HCT116 (cell line): ENCODE data around the gene MSI2. TPM values are rescaled to one million over a fixed set of nuclear protein-coding genes. Genes with fewer than 3 reads are reported as not detected.

ENCODE experiments used
- ATAC-seq: fragments of 200-7000 bp; cut with Tn5 transposase; 2 replicates; pipeline ENCODE4 v1.9.1; 2020; ENCODE audit warnings: mild to moderate bottlenecking, moderate library complexity
- BruUV-seq: library from RNA; stranded (reverse); fragments of 400-500 nt; replicated peaks from 2 replicates; lab custom pipeline; 2021; lab: Mats Ljungman, UMichigan
- CTCF ChIA-PET: fragments of 300-600 bp; sonication (Branson Sonifier 250); formaldehyde crosslinking; loops from one replicate; lab custom pipeline; 2021; ENCODE audit warnings: antibody characterized with exemption; lab: Charles Lee
- POLR2A ChIA-PET: fragments of 300-600, 350-600 bp; sonication (Branson Sonifier 250); formaldehyde crosslinking; loops from one replicate; lab custom pipeline; 2021; ENCODE audit warnings: antibody characterized with exemption; lab: Charles Lee
- RAD21 ChIA-PET, 2 experiments: fragments of 300-600 bp; sonication (Branson Sonifier 250); formaldehyde crosslinking; loops; one replicate each; lab custom pipeline; 2023; ENCODE audit warnings: low total read pairs in 2 of 2; ENCODE audit not compliant: uncharacterized antibody in 2 of 2, unreplicated experiment in 2 of 2, low non-redundant PET in 1 of 2; lab: Charles Lee
- DNase-seq: peaks from one replicate; pipeline ENCODE4 v3.0.0-alpha.2; 2010; ENCODE audit warnings: low read depth, low spot score
- H2AFZ ChIP-seq: fragments of 200-600 bp; shearing (Covaris generic), sonication (generic); 2 replicates; pipeline ENCODE4 v1.6.1; 2017; ENCODE audit warnings: low read depth, mixed run types, mixed read lengths, antibody characterized with exemption, low read length; ENCODE audit not compliant: poor library complexity, severe bottlenecking
- H3K27ac ChIP-seq: 2 replicates; pipeline ENCODE4 v1.5.1; 2012; ENCODE audit warnings: low read depth, low read length
- H3K27me3 ChIP-seq: fragments of 200-600 bp; sonication (generic); 2 replicates; pipeline ENCODE4 v1.6.1; 2016; ENCODE audit warnings: mixed run types, low read length, mixed read lengths; ENCODE audit not compliant: insufficient read depth
- H3K36me3 ChIP-seq, 2 experiments: fragments of 200-500 bp in 1 of 2; fragments of 200-600 bp in 1 of 2; sonication (Bioruptor generic) in 1 of 2; sonication (generic) in 1 of 2; 2 replicates each; pipeline versions ENCODE4 v1.5.1 to v1.6.1; 2014 to 2016; ENCODE audit warnings: low read length in 2 of 2, inconsistent platforms in 1 of 2, mixed read lengths in 1 of 2, mixed run types in 1 of 2; ENCODE audit not compliant: insufficient read depth in 2 of 2, control insufficient read depth in 1 of 2
- H3K4me1 ChIP-seq, 2 experiments: fragments of 200-600 bp in 1 of 2; sonication (generic) in 1 of 2; 2 replicates each; pipeline versions ENCODE4 v1.5.1 to v1.6.1; 2012 to 2017; ENCODE audit warnings: low read length in 2 of 2, inconsistent platforms in 1 of 2, mild to moderate bottlenecking in 1 of 2, mixed read lengths in 1 of 2, mixed run types in 1 of 2, moderate library complexity in 1 of 2; ENCODE audit not compliant: insufficient read depth in 2 of 2, control insufficient read depth in 1 of 2
- H3K4me2 ChIP-seq: fragments of 200-600 bp; sonication (generic); 2 replicates; pipeline ENCODE4 v1.6.1; 2017; ENCODE audit warnings: mixed run types, low read length, mixed read lengths
- H3K4me3 ChIP-seq, 2 experiments: fragments of 200-600 bp in 1 of 2; sonication (generic) in 1 of 2; replicated peaks in 1 of 2; 2 replicates each; pipeline ENCODE4 v1.5.1; 2011 to 2016; ENCODE audit warnings: low read length in 2 of 2, control low read depth in 1 of 2, low read depth in 1 of 2, mild to moderate bottlenecking in 1 of 2, mixed read lengths in 1 of 2, mixed run types in 1 of 2
- H3K79me2 ChIP-seq: fragments of 200-600 bp; sonication (generic); 2 replicates; pipeline ENCODE4 v1.6.1; 2017; ENCODE audit warnings: mild to moderate bottlenecking, mixed run types, low read length, moderate library complexity, mixed read lengths; ENCODE audit not compliant: insufficient read depth
- H3K9ac ChIP-seq: fragments of 200-600 bp; sonication (generic); 2 replicates; pipeline ENCODE4 v1.6.1; 2016; ENCODE audit warnings: low read length, mixed read lengths
- H3K9me2 ChIP-seq: fragments of 200-600 bp; sonication (generic), shearing (Covaris generic); 2 replicates; pipeline ENCODE4 v1.6.1; 2017; ENCODE audit warnings: mixed run types, mild to moderate bottlenecking, moderate library complexity; ENCODE audit not compliant: insufficient read depth
- H3K9me3 ChIP-seq, 2 experiments: fragments of 200-500 bp in 1 of 2; fragments of 200-600 bp in 1 of 2; sonication (Bioruptor generic) in 1 of 2; sonication (generic) in 1 of 2; 2 replicates each; pipeline ENCODE4 v1.6.1; 2014 to 2017; ENCODE audit warnings: low read length in 2 of 2, mixed read lengths in 2 of 2, inconsistent platforms in 1 of 2, low read depth in 1 of 2, mild to moderate bottlenecking in 1 of 2, mixed run types in 1 of 2, moderate library complexity in 1 of 2; ENCODE audit not compliant: control insufficient read depth in 1 of 2, insufficient read depth in 1 of 2
- H4K20me1 ChIP-seq: fragments of 200-600 bp; sonication (generic), shearing (Covaris generic); 2 replicates; pipeline ENCODE4 v1.6.1; 2017; ENCODE audit warnings: mixed run types, mild to moderate bottlenecking, moderate library complexity; ENCODE audit not compliant: insufficient read depth
- CEBPB ChIP-seq: IDR thresholded peaks from 2 replicates; pipeline ENCODE4 v1.6.1; 2012; ENCODE audit warnings: low read depth
- EGR1 ChIP-seq: IDR thresholded peaks from 2 replicates; pipeline ENCODE4 v1.6.1; 2012; ENCODE audit warnings: low read depth
- ELF1 ChIP-seq: IDR thresholded peaks from 2 replicates; pipeline ENCODE4 v1.6.1; 2012; ENCODE audit warnings: low read depth, borderline replicate concordance
- EZH2 ChIP-seq: fragments of 200-600 bp; sonication (generic); IDR thresholded peaks from 2 replicates; pipeline ENCODE4 v1.6.1; 2017; ENCODE audit warnings: antibody characterized with exemption, mixed run types
- EZH2phosphoT487 ChIP-seq: fragments of 200-600 bp; IDR thresholded peaks from 2 replicates; pipeline ENCODE4 v1.6.1; 2018; ENCODE audit warnings: antibody characterized with exemption, borderline replicate concordance
- JUND ChIP-seq: IDR thresholded peaks from 2 replicates; pipeline ENCODE4 v1.6.1; 2012
- MAX ChIP-seq: IDR thresholded peaks from 2 replicates; pipeline ENCODE4 v1.6.1; 2012
- POLR2A ChIP-seq: IDR thresholded peaks from 2 replicates; pipeline ENCODE4 v1.7.0; 2011; ENCODE audit warnings: borderline replicate concordance; ENCODE audit not compliant: insufficient read depth, insufficient read length; ENCODE audit errors: extremely low read depth
- RAD21 ChIP-seq: IDR thresholded peaks from 2 replicates; pipeline ENCODE4 v1.6.1; 2012; ENCODE audit warnings: low read depth, mild to moderate bottlenecking
- SRF ChIP-seq: IDR thresholded peaks from 2 replicates; pipeline ENCODE4 v1.6.1; 2012; ENCODE audit warnings: low read depth
- TCF7L2 ChIP-seq: IDR thresholded peaks from 2 replicates; pipeline ENCODE4 v1.7.0; 2011; ENCODE audit warnings: borderline replicate concordance, inconsistent platforms; ENCODE audit not compliant: insufficient read depth, insufficient read length; ENCODE audit errors: extremely low read depth
- YY1 ChIP-seq: IDR thresholded peaks from 2 replicates; pipeline ENCODE4 v1.6.1; 2011; ENCODE audit warnings: low read length, low read depth, moderate library complexity, mild to moderate bottlenecking; ENCODE audit not compliant: insufficient replicate concordance; ENCODE audit errors: extremely low read depth
- ZBTB33 ChIP-seq: IDR thresholded peaks from 2 replicates; pipeline ENCODE4 v1.6.1; 2011; ENCODE audit warnings: mild to moderate bottlenecking, low read length, moderate library complexity; ENCODE audit not compliant: insufficient replicate concordance; ENCODE audit errors: extremely low read depth
- ZFX ChIP-seq: fragments of 450-650 bp; IDR thresholded peaks from 2 replicates; pipeline ENCODE4 v1.6.1; 2017
- ZNF274 ChIP-seq: fragments of 200-500 bp; sonication (Bioruptor generic); IDR thresholded peaks from 2 replicates; pipeline ENCODE4 v1.6.1; 2014; ENCODE audit warnings: mild to moderate bottlenecking, low read depth, low read length, inconsistent platforms
- intact Hi-C: fragments of 100-400 bp; cut with micrococcal nuclease; formaldehyde crosslinking; loops from 2 replicates; pipeline ENCODE4 v1.10.0; 2022
- total RNA-seq: library from RNA; stranded (reverse); gene quantifications from one replicate; pipeline ENCODE4 v1.2.1, GENCODE V29; 2021; ENCODE audit not compliant: unreplicated experiment
- TF ChIP-seq, protein P1 (sequence below): IDR thresholded peaks from 2 replicates; pipeline ENCODE4 v1.6.1; 2012
- TF ChIP-seq, protein P2 (sequence below), 3 experiments: fragments of 200-600 bp in 1 of 3; sonication (generic) in 1 of 3; IDR thresholded peaks in 2 of 3; conservative IDR thresholded peaks in 1 of 3; 2 replicates each; pipeline ENCODE4 v1.5.1; 2012 to 2017; ENCODE audit warnings: low read depth in 2 of 3, low read length in 2 of 3, antibody characterized with exemption in 1 of 3, borderline replicate concordance in 1 of 3, control low read depth in 1 of 3, mild to moderate bottlenecking in 1 of 3, mixed read lengths in 1 of 3, mixed run types in 1 of 3, moderate library complexity in 1 of 3; ENCODE audit not compliant: insufficient read depth in 1 of 3

The MSI2 gene
- total RNA-seq, 1 experiment from 2014 or later, result 137 TPM

- Histone ChIP-seq H3K4me3 (no peak overlapping the region), H3K9me3 (no peaks in the 10 kb centered on the region), H3K79me2 (no peaks in the 10 kb centered on the region), H3K9ac (no peak overlapping the region), H2AFZ (no peak overlapping the region), H3K36me3 (no peaks in the 10 kb centered on the region), H3K27me3 (no peaks in the 10 kb centered on the region), H3K4me1 (peaks cover 0 to 5% of the 10 kb centered on the region in 2 experiments; a peak in 1 of 4 replicates), H3K4me2 (no peak overlapping the region), H4K20me1 (no peaks in the 10 kb centered on the region), H3K9me2 (no peaks in the 10 kb centered on the region), H3K27ac (no peak overlapping the region)
- intact Hi-C loops, result no loop called here
- ChIA-PET CTCF (interaction anchor here (1.2 kb wide), 1 partner anchor 32 kb away, joined by 3 read pairs; no protein-coding TSS in a partner anchor), RAD21 (interaction anchor here in 1 of 2 experiments (0.7 kb wide), 1 partner anchor 9 kb away, joined by 5 read pairs; no protein-coding TSS in a partner anchor), POLR2A (no interaction called here)
- BruUV-seq, result no TSS peak
- DNase-seq (no peak), ATAC-seq (no peak)
- TF ChIP-seq SRF, result no peak
- TF ChIP-seq, protein P1, sequence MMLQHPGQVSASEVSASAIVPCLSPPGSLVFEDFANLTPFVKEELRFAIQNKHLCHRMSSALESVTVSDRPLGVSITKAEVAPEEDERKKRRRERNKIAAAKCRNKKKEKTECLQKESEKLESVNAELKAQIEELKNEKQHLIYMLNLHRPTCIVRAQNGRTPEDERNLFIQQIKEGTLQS, result no peak
- no peak for TF ChIP-seq CEBPB
- TF ChIP-seq MAX, result no peak
- no peak for TF ChIP-seq ZFX
- no peak for TF ChIP-seq EGR1
- TF ChIP-seq EZH2, result no peak
- TF ChIP-seq ZBTB33, result no peak
- TF ChIP-seq POLR2A, result no peak
- no peak for TF ChIP-seq ZNF274
- TF ChIP-seq YY1, result no peak
- TF ChIP-seq, protein P2, sequence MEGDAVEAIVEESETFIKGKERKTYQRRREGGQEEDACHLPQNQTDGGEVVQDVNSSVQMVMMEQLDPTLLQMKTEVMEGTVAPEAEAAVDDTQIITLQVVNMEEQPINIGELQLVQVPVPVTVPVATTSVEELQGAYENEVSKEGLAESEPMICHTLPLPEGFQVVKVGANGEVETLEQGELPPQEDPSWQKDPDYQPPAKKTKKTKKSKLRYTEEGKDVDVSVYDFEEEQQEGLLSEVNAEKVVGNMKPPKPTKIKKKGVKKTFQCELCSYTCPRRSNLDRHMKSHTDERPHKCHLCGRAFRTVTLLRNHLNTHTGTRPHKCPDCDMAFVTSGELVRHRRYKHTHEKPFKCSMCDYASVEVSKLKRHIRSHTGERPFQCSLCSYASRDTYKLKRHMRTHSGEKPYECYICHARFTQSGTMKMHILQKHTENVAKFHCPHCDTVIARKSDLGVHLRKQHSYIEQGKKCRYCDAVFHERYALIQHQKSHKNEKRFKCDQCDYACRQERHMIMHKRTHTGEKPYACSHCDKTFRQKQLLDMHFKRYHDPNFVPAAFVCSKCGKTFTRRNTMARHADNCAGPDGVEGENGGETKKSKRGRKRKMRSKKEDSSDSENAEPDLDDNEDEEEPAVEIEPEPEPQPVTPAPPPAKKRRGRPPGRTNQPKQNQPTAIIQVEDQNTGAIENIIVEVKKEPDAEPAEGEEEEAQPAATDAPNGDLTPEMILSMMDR (IDR thresholded peaks at IDR 0.05 in 2 of 3, conservative IDR thresholded peaks at IDR 0.05 in 1 of 3; ENCODE audit: borderline replicate concordance in 1 of 3, insufficient read depth in 1 of 3, low read depth in 2 of 3, low read length in 2 of 3), result no peak
- no peak for TF ChIP-seq RAD21
- TF ChIP-seq JUND, result no peak
- no peak for TF ChIP-seq TCF7L2
- TF ChIP-seq EZH2phosphoT487, result no peak
- no peak for TF ChIP-seq ELF1
Observed at GRCh38 chr17:57548421-57549410, 292.4 kb downstream of the MSI2 start.
